ENCODE results near the gene SP100. TPM values are rescaled to one million over a fixed set of nuclear protein-coding genes. Genes with fewer than 3 reads are reported as not detected.

Gene SP100
- total RNA-seq, 1 donor from 2014 or later: 38.8 TPM

- no peak for DNase-seq
These were observed 136.2 kb downstream of the SP100 start for GRCh38 chr2:230552181-230552580.

GRCh38 chr2:230557065-230557464, 141.1 kb downstream of the SP100 start:
- DNase-seq: no peak

GRCh38 chr2:230564805-230565779, 149.1 kb downstream of the SP100 start:
- DNase-seq: no peak

DNA sequence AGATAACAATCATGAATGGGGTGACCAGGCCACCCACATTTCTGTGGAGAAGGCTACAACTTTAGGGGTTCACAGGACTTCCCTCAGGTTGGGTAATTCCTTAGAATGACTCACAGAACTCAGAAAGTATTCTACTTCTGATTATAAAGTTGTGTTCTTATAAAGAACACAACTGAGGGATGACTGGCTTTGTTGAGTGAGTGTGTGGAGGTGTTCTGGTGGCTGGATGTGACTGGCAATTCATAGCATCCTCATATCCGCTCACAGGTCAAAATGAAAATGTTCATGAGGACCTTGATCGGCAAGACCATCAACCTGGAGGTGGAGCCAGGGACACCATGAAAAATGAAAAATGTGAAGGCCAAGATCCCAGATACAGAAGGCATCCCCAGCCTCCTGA, 153.3 kb downstream of the SP100 start:
- DNase-seq: no peak

DNA sequence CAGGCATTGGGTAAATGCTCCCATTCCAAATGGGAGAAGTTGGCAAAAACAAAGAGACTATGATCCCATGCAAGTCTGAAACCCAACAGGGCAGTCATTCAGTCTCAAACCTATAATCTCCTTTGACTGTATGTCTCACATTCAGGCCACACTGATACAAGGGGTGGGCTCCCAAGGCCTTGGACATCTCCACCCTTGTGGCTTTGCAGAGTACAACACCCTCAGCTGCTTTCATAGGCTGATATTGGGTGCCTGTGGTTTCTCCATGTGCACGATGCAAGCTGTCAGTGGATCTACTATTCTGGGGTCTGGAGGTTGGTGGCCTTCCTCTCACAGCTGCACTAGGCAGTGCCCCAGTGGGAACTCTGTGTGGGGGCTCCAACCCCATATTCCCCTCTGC, 155.0 kb downstream of the SP100 start:
- no peak for DNase-seq

- no peak for DNase-seq
These were observed 159.8 kb downstream of the SP100 start for GRCh38 chr2:230575642-230576324.

GRCh38 chr2:230577114-230577513, 161.1 kb downstream of the SP100 start:
- DNase-seq: no peak

DNA sequence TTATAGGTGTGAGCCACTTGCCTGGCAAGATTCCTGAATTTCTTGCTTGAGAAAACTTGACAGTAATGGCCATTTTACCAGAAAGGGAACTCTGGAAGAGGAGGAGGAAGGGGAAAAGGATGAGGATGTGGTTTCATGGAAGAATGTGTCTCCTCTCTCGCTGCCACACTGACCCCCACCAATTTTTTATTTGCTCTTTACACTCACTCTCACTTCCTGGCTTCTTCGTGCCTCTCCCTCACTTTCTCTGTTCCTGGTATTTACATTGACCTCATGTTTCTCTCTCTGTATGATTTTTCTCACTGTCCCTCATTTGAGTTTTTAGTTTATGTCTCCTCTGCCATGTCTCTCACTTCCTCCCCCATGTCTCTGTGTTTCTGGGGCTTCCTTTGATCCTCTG, 162.1 kb downstream of the SP100 start:
- no peak for DNase-seq

DNA sequence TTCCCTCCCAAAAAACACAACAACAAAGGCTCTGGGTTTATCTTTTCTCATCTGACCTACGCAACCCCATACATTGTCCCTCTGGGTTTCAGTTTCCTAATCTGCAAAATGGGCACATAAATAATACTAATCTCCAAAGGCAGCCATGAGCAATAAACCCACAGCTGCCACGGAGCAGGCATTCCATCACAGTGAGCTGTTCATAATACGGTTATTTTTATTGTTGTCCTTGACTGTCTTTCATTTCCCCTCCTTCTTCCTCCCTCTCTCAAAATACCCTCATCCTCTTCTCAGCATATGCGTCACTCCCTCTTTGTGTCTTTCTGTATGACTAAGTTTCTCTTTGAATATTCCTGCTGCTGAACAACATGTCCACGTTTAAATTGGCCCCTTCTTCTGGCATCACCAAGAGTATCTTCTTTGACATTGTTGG, 166.9 kb downstream of the SP100 start:
- DNase-seq: no peak

GRCh38 chr2:230583581-230583980, 167.6 kb downstream of the SP100 start:
- no peak for DNase-seq

- peak; percentile 14 for DNase-seq
These were observed 170.5 kb downstream of the SP100 start for GRCh38 chr2:230586328-230586982.

DNA sequence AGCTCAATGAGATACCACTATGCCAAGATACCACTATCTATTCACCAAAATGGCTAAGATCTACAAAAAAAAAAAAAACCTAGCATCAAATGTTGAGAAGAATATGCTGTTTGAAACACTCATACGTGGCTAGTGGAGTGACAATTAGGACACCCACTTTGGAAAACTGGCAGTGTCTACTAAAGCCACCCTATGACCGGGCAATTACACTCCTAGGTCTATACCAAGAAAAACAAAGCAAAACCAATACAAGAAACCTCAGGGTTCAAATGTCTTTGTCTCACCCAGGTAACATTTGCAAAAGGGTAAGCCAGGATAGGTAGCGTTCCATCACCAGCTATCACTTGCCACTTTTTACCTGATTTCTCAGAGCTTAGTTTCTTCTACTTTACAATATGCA, 173.0 kb downstream of the SP100 start:
- no peak for DNase-seq

DNA sequence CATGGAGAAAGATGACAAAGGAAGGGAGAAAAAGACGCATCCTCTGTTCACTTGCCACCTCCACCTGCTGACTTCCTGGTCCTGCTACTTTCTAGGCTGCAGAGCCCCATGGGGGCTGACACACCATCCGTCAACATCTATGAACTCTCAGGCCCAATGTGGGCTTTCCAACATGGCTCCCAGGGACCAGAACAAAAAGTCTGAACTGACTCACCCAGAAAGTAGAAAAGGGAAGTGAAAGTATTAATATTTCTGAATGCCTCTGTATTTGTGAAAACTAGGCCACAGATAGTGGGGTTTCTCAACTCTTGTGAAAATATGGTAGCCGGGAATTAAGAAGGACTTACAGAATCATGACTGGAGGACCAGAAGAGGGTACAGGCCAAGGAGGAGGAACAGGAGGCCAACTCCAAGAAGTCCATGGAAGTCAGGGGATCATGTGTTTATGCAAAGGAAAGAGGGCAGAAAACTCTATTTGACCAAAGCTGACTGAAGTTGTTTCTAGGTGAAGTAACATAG, 173.6 kb downstream of the SP100 start:
- no peak for DNase-seq

- no peak for DNase-seq
These were observed 174.3 kb downstream of the SP100 start for GRCh38 chr2:230590333-230590732.

DNA sequence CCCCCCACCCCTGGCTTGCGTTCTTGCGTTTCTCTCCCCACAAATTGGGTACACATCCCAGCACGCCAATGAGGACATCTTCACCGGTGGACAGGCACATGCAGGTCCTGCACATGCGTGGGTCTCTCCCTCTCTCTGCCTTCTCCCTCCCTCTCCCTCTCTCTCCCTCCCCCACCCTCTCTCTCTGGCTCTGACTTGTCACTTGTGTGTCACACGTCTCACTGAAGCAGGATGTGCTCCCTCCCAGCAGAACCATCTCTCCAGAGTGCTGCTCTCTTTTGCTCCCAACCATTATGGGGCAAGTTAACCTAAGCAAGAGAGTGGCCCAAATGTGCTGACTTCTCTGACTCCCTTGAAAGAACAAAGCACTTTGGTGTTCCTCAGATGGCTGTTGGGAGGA, 175.8 kb downstream of the SP100 start:
- no peak for DNase-seq

- no peak for DNase-seq
These were observed 176.8 kb downstream of the SP100 start for GRCh38 chr2:230592775-230593174.

Small RNA genes within 50 kb of the gene (small RNA-seq; reads per million reads assigned to genes)
- not detected for gene HMGB1P3 (ENCODE audit: low replicate concordance)
- not detected for gene RN7SL834P (ENCODE audit: low replicate concordance)
- gene RNU6-451P (ENCODE audit: low replicate concordance): not detected

Other genes starting within 250 kb of the SP100 start
- 15.2 TPM for gene SP110, start 196.2 kb upstream of the SP100 start, total RNA-seq
- 1.7 TPM for gene SP140, start 190.5 kb upstream of the SP100 start, total RNA-seq
- 6.7 TPM for gene SP140L, start 89.0 kb upstream of the SP100 start, total RNA-seq

Measured in tongue (tissue), 3 donors.